Jurkat, Clone E6-1 (cell line): Measurements from ENCODE around the gene AKR1C4.

Experiments
- DNase-seq: peaks from one replicate; pipeline ENCODE4 v3.0.0-alpha.2; 2011; ENCODE audit warnings: low read depth, low spot score
- H3K4me3 ChIP-seq: 2 replicates; pipeline ENCODE4 v1.5.1; 2011; ENCODE audit warnings: mild to moderate bottlenecking, low read length, control low read depth, moderate library complexity

The AKR1C4 gene

DNA sequence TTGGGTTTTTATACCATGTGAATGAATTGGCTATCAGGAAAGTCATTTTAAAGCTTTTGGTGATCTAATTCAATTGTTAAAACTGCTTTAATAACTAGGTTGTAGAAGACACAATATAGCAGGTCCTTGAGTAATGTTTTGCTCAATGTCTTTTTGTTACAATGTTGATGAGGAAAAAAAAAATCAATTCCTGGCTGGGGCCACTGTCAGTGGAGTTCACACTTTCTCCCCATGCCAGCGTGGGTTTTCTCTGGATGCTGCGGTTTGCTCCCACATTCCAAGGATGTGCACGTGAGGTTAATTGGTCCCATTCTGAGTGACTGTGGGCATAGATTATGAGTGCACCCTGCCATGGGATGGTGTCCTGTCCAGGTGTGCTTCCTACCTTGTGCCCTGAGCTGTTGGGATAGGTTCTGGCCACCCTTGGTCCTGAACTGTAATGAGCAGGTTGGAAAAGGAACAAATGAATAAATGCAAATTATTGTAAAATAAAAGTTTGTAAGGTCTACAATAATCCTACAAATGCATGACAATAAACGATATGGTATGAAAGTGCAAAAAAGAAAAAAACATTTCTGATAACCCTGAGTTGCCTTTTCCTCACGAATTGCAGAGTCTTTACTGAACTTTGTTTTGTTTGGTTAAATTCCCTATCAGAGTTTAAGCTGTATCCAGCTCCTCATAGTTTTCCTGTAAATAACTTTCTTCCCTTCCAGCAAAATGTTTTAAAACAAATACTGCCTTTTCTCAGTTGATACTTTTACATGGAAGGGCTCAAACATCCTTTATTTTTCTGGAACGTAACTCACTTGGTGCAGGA, 62.7 kb downstream of the AKR1C4 start:
- no peak for DNase-seq
- H3K4me3 ChIP-seq: no peak overlapping the region

DNA sequence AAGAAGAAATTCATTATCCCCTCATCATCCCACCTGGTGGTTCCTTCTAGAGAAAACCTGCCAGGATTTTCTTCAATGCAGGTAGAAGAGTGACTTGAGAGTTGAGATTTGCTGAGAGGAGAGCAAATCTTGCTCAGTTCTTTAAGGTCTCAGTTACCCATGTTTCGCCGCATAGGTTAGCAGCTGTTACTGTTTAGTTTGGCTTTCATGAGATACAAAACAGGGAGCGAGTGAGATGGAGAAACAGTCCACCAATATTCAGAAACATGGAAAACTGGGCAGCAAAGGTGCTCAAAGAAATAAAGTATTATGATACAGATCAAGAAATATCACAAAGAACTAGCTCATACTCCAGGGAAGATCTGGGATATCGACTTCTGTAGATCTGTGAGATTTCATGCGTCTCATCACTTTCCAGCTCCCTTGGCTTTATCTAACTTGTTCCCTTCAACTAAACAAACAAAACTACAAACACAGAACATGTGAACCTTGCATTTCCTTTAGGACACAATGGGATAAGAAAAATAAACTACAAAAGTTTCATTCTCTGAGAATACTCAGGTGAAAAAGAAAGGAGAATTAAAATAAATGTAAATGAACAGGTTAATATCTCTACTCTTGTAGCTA, 63.4 kb downstream of the AKR1C4 start:
- H3K4me3 ChIP-seq: no peak overlapping the region
- no peak for DNase-seq

DNA sequence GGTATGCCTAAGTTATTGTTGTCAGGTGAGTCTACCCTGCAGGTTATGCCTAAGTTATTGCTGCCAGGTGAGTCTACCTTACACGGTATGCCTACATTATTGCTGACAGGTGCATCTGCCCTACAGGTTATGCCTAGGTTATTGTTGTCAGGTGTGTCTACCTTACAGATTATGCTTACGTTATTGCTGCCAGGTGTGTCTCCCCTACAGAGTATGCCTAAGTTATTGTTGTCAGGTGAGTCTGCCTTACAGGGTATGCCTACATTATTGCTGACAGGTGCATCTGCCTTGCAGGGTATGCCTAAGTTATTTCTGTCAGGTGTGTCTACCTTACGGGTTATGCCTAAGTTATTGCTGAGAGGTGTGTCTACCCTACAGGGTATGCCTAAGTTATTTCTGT, 64.2 kb downstream of the AKR1C4 start:
- no peak for DNase-seq
- no peak overlapping the region for H3K4me3 ChIP-seq

DNA sequence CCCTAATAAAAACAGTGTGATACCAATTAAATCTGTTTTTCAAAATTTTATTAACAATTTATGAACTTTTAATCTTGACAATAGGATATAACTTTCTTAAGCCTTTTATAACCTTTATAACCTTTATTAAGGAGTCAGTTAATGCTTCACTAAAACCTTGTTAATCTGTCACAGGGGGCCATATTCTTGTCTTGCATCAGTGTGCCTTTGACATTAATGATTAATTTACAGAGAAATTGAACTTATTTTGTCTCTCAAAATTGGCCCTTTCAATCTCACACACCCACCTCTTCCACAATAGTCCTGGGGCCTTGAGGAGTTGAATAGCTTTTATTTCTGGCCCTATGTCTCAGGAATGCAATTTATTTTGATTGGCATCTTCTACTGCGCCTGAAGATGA, 68.5 kb downstream of the AKR1C4 start:
- H3K4me3 ChIP-seq: no peak overlapping the region
- no peak for DNase-seq

DNA sequence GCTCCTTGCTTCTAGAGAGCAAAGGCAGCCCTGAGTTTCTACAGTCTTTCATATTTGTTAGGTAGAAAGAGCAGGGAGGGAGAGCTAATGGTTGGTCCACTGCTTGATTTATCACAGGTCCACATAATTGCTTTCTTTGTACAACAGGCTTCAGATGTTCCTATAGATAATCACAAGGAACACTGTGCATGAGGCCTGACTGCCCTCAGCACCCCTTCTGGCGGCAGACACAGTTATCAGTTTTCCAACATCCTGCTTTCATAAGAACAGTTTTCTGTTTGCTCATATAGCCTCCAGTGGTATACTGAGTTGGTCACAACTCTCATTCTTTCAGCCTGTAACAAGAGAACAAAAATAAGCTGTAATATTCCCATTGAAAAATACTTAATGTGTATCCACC, 69.7 kb downstream of the AKR1C4 start:
- H3K4me3 ChIP-seq: no peak overlapping the region
- DNase-seq: no peak

DNA sequence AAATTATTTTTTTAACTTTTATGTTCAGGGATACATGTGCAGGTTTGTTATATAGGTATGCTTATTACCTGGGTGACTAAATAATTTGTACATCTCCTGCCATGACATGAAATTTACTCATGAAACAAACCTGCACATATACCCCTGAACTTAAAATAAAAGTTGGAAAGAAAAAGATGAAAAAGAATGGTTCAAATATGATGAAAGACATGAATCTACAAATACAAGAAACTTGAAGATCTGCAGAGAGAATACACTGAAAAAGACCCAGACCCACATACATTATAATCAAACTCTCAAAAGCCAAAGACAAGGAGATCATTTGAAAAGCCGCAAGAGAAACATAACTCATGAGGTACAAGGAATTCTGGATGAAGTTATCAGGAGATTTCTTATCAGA, 70.2 kb downstream of the AKR1C4 start:
- DNase-seq: no peak
- no peak overlapping the region for H3K4me3 ChIP-seq

DNA sequence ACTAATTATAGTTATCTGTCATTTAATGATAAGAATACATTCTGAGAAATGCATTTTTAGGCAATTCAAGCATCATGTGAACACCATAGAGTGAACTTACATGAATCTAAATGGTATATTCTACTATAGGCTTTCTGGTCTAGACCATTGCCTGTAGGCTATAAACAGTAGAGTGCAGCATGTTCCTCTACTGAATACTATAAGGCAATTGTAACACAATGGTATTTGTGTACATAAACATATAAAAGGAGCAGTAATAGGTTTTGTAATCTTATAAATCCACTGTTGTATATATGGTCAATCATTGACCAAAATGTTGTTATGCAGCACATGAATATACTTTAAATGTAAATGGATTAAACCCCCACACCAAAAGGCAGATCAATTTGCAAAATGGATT, 71.6 kb downstream of the AKR1C4 start:
- no peak overlapping the region for H3K4me3 ChIP-seq
- no peak for DNase-seq
